ENCODE data around the gene HDAC4.

Gene HDAC4

DNA sequence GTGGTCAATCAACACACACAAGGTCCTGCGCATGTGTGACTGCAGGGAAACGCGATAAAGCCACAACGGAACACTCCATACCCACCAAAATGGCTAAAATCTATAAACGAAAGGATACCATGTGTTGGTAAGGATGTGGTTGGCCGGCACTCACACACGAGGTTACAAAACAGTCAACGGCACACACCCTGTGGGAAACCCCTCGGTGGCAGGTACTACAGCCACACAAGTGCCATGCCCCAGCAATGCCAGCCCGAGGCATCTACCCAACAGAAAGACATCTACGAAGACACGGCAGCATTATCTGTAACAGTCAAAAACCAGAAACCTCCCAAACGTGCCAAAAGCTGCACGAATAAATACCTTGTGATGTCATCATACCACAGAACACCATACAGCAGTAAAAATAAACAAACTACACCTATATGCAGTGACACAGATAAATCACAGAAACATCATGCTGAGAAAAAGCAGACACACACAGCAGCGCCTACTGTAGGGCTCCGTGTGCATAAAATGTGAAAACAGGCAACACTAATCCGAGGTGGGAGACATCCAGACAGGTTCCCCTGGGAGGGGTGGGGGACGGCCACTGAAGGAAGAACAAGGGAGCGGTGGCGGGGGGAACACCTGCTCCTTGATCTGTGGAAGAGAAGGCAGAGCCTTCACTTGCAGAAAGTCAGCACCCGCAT is 36.7 kb downstream of the HDAC4 start:
- H3K4me3 ChIP-seq (ENCODE audit: low read length), result no peak overlapping the region
- H3K4me1 ChIP-seq (ENCODE audit: insufficient read depth, low read length), result peaks cover 11% of the 10 kb centered on the region; the same call in 1 of the 2 replicates
- no peaks in the 10 kb centered on the region for H3K36me3 ChIP-seq (ENCODE audit: insufficient read depth, low read length)
- no peak overlapping the region for H3K27ac ChIP-seq (ENCODE audit: low read depth, low read length)
- H3K9me3 ChIP-seq (ENCODE audit: insufficient read depth, low read depth, low read length), result no peaks in the 10 kb centered on the region
- H3K9ac ChIP-seq (ENCODE audit: low read depth, low read length), result no peak overlapping the region
- 90% methylated on average over 21 of the region's 21 CpGs for WGBS
- no peaks in the 10 kb centered on the region for H3K27me3 ChIP-seq (ENCODE audit: insufficient read depth, low read length)

DNA sequence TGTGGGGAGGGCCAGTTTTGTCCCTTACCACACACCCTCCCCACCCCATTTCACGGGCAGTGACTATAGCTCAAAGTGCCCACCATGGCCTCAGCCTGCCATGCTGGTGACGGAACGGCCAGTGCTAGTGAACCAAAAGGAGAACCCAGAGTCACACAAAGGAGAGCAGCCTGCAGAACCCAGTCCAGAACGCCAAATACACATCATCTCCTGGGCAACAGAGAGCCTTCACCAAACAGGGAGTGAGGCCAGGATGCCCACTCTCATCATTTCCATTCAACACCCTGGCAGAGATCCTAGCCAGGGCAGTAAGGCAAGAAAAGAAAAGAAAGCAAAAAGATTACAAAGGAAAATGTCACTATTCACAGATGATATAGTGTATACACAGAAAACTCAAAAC is 38.3 kb downstream of the HDAC4 start:
- H3K4me3 ChIP-seq (ENCODE audit: low read length), result no peak overlapping the region
- H3K4me1 ChIP-seq (ENCODE audit: insufficient read depth, low read length), result peaks cover 21% of the 10 kb centered on the region
- no peak overlapping the region for H3K9ac ChIP-seq (ENCODE audit: low read depth, low read length)
- H3K27me3 ChIP-seq (ENCODE audit: insufficient read depth, low read length), result no peaks in the 10 kb centered on the region
- H3K27ac ChIP-seq (ENCODE audit: low read depth, low read length), result no peak overlapping the region
- H3K9me3 ChIP-seq (ENCODE audit: insufficient read depth, low read depth, low read length), result no peaks in the 10 kb centered on the region
- WGBS, result 93% methylated on average over 4 of the region's 4 CpGs
- no peaks in the 10 kb centered on the region for H3K36me3 ChIP-seq (ENCODE audit: insufficient read depth, low read length)

DNA sequence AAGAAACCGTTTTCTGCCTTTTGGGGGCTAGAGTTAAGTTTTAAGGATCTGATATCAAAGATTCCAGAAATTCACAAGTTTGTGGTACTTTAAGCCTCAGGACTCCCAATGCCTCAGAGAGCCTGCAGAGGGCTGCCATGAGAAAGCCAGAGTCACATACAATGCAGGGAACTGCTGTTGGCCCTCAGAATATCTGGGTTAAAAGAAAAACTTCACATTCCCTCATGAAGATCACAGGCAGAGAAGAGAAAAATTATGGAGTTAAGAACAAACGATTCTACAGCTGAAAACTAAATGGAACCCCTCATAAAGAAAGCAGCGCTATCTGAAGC is 39.5 kb downstream of the HDAC4 start:
- H3K4me3 ChIP-seq (ENCODE audit: low read length), result no peak overlapping the region
- H3K36me3 ChIP-seq (ENCODE audit: insufficient read depth, low read length), result no peaks in the 10 kb centered on the region
- peaks cover 21% of the 10 kb centered on the region for H3K4me1 ChIP-seq (ENCODE audit: insufficient read depth, low read length)
- WGBS, result 71% methylated on average over 2 of the region's 3 CpGs
- H3K27me3 ChIP-seq (ENCODE audit: insufficient read depth, low read length), result no peaks in the 10 kb centered on the region
- no peak overlapping the region for H3K27ac ChIP-seq (ENCODE audit: low read depth, low read length)
- H3K9ac ChIP-seq (ENCODE audit: low read depth, low read length), result no peak overlapping the region
- no peaks in the 10 kb centered on the region for H3K9me3 ChIP-seq (ENCODE audit: insufficient read depth, low read depth, low read length)

DNA sequence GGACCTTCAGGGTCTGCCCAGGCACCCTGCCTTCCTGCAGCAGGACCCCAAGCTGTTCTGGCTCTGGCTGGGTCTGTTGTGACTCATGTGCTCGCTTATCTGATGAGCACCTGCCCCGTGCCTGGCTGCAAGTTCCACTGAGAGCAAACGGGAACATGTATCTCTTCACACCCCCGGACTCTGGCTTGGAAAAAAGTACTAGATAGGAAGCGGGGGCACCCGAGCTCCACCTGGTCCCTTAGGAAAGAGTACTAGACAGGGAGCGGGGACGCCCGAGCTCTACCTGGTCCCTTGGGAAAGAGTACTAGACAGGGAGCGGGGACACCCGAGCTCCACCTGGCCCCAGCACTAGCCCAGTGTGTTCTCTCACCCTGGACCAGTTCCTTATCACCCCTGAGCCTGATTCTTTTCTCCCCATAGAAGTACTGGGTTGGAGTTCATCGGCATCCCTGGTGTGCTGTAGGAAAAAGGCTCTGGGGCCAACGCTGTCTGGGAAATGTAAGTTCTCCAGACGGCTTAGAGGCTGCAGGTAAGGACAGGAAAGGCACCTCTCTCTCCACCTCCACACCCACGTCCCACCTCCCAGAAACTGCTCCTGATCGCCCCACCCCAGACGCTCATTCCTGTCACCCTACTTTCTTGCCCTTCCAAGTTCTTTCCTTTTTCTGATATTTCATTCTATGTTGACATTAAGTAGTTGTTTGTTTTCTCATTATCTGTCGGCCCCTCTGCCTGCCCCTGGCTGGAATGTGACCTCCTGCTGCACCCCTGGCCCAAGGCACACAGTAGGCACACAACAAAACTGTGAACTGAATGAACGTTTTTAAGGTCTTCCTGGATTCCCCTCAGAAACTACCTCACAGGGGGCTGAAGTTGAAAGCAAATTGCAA is 40.2 kb downstream of the HDAC4 start:
- H3K9ac ChIP-seq (ENCODE audit: low read depth, low read length), result no peak overlapping the region
- no peak overlapping the region for H3K27ac ChIP-seq (ENCODE audit: low read depth, low read length)
- no peaks in the 10 kb centered on the region; the same call in 1 of the 2 replicates for H3K9me3 ChIP-seq (ENCODE audit: insufficient read depth, low read depth, low read length)
- no peak overlapping the region for H3K4me3 ChIP-seq (ENCODE audit: low read length)
- no peaks in the 10 kb centered on the region for H3K36me3 ChIP-seq (ENCODE audit: insufficient read depth, low read length)
- WGBS, result 86% methylated on average over 19 of the region's 19 CpGs
- H3K4me1 ChIP-seq (ENCODE audit: insufficient read depth, low read length), result peaks cover 21% of the 10 kb centered on the region
- no peaks in the 10 kb centered on the region for H3K27me3 ChIP-seq (ENCODE audit: insufficient read depth, low read length)

DNA sequence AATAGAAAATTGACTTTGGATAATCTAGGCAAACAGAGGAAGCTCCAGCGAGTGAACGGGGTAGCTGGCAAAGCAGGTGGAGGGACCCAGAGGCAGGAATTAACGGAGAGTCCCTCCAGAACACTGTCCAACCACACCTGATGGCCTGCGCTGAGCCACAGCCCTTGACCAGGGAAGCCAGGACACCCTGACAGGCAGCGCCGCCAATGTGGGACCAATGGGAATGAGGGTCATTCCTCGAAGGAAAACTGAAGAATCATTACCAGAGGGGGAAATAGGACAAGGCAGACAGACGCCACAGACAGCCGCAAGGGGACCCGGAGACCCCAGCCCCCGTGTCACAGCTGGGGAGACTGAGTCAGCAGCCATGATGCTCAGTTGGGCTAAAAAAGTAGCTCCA is 40.8 kb downstream of the HDAC4 start:
- Histone ChIP-seq H3K27ac (ENCODE audit: low read depth, low read length) (no peak overlapping the region), H3K9ac (ENCODE audit: low read depth, low read length) (no peak overlapping the region), H3K4me1 (ENCODE audit: insufficient read depth, low read length) (peaks cover 21% of the 10 kb centered on the region), H3K9me3 (ENCODE audit: insufficient read depth, low read depth, low read length) (peaks cover 6% of the 10 kb centered on the region; the same call in 1 of the 2 replicates), H3K4me3 (ENCODE audit: low read length) (no peak overlapping the region), H3K36me3 (ENCODE audit: insufficient read depth, low read length) (peaks cover 2% of the 10 kb centered on the region; the same call in 1 of the 2 replicates), H3K27me3 (ENCODE audit: insufficient read depth, low read length) (no peaks in the 10 kb centered on the region)
- 95% methylated on average over 11 of the region's 11 CpGs for WGBS

DNA sequence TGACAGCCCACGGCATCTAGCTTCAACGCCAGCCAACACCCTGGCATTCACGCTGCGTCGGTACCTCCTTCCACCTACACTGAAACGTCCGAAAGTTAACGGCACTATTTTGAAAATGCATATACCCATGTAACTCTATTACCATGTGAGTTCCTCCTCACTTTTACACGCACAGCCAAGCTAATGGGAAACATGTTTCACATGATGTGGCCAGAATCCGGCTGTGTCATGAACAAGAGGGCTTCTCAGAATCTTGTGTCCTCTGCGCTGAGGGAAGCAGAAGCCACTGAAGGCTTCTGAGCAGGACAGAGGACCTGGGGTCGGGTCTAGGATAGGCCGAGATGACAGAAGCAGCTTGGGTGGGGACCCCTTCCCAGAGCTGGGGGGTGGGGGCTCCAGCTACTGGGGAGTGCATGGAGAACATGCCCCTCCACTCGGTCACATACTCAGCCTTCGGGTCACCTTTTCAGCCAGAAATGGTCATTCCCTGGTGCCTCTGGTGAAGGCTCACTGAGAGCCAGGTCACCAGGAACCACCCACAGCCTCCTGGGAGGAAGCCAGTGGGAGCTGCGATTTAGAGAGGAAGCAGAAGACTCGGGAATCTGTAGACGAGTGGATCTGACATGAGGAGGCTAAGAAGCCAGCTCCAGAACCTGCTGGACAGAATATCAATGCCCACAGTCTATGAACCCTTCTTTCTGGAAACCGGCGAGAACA is 41.5 kb downstream of the HDAC4 start:
- WGBS, result 95% methylated on average over 20 of the region's 20 CpGs
- peaks cover 6% of the 10 kb centered on the region; the same call in 1 of the 2 replicates for H3K36me3 ChIP-seq (ENCODE audit: insufficient read depth, low read length)

DNA sequence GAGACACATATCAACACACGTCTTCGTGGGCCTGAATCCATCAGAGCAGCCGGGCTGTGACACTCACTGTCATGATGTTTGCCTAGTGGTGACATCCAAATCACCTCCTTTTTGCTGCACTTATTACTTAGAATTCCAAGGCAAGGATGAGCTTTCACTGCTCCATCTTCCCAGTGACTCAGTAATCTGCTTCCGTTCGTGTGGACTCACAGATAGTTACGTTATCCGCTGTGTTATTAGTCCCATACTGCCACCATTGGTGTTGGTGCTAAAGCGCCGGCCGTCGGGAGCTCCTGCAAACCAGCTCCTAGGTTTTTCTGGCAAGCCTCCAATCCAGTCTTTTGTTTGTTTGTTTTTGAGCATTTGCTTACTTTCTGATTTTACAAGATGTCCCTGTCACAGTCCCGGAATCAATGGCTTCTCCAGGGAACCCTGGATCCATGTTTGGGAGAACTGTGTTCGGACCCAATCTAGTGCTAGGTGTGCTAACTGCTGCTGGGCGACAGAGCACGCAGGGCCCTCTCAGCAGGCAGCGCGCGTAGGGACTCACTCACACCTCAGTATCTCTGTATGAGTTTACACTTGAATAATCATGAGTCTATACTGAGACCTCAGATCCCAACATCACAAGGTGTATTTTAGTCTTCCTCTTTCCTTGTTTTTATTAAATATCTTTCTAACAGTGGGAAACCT is 42.6 kb downstream of the HDAC4 start:
- Histone ChIP-seq H3K9ac (ENCODE audit: low read depth, low read length) (no peak overlapping the region), H3K4me1 (ENCODE audit: insufficient read depth, low read length) (peaks cover 21% of the 10 kb centered on the region), H3K36me3 (ENCODE audit: insufficient read depth, low read length) (peaks cover 6% of the 10 kb centered on the region; the same call in 1 of the 2 replicates), H3K27me3 (ENCODE audit: insufficient read depth, low read length) (no peaks in the 10 kb centered on the region), H3K27ac (ENCODE audit: low read depth, low read length) (no peak overlapping the region), H3K4me3 (ENCODE audit: low read length) (no peak overlapping the region), H3K9me3 (ENCODE audit: insufficient read depth, low read depth, low read length) (peaks cover 11% of the 10 kb centered on the region; the same call in 1 of the 2 replicates)
- 91% methylated on average over 18 of the region's 18 CpGs for WGBS

More for the DNA sequence above, 41.5 kb downstream of the HDAC4 start:
- no peaks in the 10 kb centered on the region for H3K27me3 ChIP-seq (ENCODE audit: insufficient read depth, low read length)
- no peak overlapping the region for H3K9ac ChIP-seq (ENCODE audit: low read depth, low read length)
- peaks cover 21% of the 10 kb centered on the region for H3K4me1 ChIP-seq (ENCODE audit: insufficient read depth, low read length)
- H3K27ac ChIP-seq (ENCODE audit: low read depth, low read length), result no peak overlapping the region
- H3K9me3 ChIP-seq (ENCODE audit: insufficient read depth, low read depth, low read length), result peaks cover 11% of the 10 kb centered on the region; the same call in 1 of the 2 replicates
- no peak overlapping the region for H3K4me3 ChIP-seq (ENCODE audit: low read length)

DNA sequence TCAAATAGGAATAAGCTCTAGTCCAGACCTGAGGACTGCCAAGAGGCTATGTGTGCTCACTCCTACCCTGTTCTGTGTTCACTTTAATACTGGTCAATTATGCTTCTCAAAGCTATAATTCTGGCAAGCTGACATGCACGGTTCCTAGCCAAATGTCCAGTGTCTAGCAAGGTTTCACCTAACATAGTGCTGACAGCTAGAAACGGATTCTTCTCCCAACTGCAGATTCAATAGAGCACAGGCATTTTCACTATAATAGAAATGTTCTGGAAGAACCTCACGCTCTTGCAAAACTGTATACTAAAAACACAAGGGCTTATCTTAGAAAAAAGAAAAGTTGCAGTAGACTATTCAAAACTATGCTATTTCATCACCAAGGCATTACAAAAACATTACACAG is 45.1 kb downstream of the HDAC4 start:
- peaks cover 23% of the 10 kb centered on the region for H3K36me3 ChIP-seq (ENCODE audit: insufficient read depth, low read length)
- no peak overlapping the region for H3K9ac ChIP-seq (ENCODE audit: low read depth, low read length)
- no peak overlapping the region for H3K4me3 ChIP-seq (ENCODE audit: low read length)
- no peaks in the 10 kb centered on the region for H3K27me3 ChIP-seq (ENCODE audit: insufficient read depth, low read length)
- H3K27ac ChIP-seq (ENCODE audit: low read depth, low read length), result no peak overlapping the region
- peaks cover 11% of the 10 kb centered on the region; the same call in 1 of the 2 replicates for H3K9me3 ChIP-seq (ENCODE audit: insufficient read depth, low read depth, low read length)
- peaks cover 12% of the 10 kb centered on the region; the same call in 1 of the 2 replicates for H3K4me1 ChIP-seq (ENCODE audit: insufficient read depth, low read length)
- 90% methylated on average over 3 of the region's 3 CpGs for WGBS

DNA sequence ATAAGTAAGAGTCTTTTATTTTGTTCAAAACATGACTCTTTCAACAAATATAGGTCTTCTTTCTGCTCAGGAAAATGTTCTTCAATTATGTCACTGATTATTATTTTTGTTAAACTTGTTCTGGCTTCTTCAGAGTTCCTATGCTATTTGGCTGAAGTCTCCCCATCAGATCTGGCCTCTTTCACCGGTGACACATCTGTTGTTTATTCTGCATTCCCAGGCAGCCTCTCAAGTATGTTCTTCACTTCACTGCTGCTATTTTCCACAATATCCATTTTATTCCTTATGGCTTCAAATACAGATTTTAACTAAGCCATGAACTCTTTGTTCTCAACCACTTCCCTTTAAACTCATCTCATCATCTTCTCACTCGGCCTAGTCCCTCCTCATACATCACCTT is 45.7 kb downstream of the HDAC4 start:
- Histone ChIP-seq H3K27me3 (ENCODE audit: insufficient read depth, low read length) (no peaks in the 10 kb centered on the region), H3K4me3 (ENCODE audit: low read length) (no peak overlapping the region), H3K4me1 (ENCODE audit: insufficient read depth, low read length) (peaks cover 11% of the 10 kb centered on the region; the same call in 1 of the 2 replicates), H3K36me3 (ENCODE audit: insufficient read depth, low read length) (peaks cover 23% of the 10 kb centered on the region), H3K9ac (ENCODE audit: low read depth, low read length) (no peak overlapping the region), H3K9me3 (ENCODE audit: insufficient read depth, low read depth, low read length) (peaks cover 11% of the 10 kb centered on the region; the same call in 1 of the 2 replicates), H3K27ac (ENCODE audit: low read depth, low read length) (no peak overlapping the region)
- 93% methylated on average over 2 of the region's 2 CpGs for WGBS

DNA sequence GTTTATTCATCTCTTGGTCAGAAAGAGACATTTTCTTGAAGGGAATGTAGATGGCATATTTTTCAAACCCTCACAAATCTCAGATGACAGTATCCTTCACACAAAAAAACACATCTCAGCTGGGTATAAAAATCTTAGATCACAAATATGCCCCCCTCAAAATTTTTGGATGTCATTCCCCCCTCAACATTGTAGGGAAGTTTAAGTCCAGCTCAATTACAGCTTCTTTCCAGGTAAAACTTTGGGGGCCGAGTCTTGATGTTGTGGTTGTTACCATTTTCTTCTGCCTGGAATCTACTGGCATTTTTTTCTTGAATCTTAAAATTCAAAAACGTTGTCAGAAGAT is 46.1 kb downstream of the HDAC4 start:
- Histone ChIP-seq H3K9ac (ENCODE audit: low read depth, low read length) (no peak overlapping the region), H3K36me3 (ENCODE audit: insufficient read depth, low read length) (peaks cover 23% of the 10 kb centered on the region), H3K27me3 (ENCODE audit: insufficient read depth, low read length) (no peaks in the 10 kb centered on the region), H3K4me1 (ENCODE audit: insufficient read depth, low read length) (peaks cover 11% of the 10 kb centered on the region; the same call in 1 of the 2 replicates), H3K9me3 (ENCODE audit: insufficient read depth, low read depth, low read length) (peaks cover 11% of the 10 kb centered on the region; the same call in 1 of the 2 replicates), H3K4me3 (ENCODE audit: low read length) (no peak overlapping the region), H3K27ac (ENCODE audit: low read depth, low read length) (no peak overlapping the region)
- 80% methylated on average over 1 of the region's 2 CpGs for WGBS
